ENCODE results near the gene PPP1R1A.

Gene PPP1R1A

GRCh38 chr12:54566792-54567191 lies 21.7 kb downstream of the PPP1R1A start:
- no peak for TF ChIP-seq TAF1 (IDR thresholded peaks at IDR 0.05; ENCODE audit: borderline replicate concordance, low read depth, low read length)
- no peak for TF ChIP-seq POLR2AphosphoS5 (IDR thresholded peaks at IDR 0.05; ENCODE audit: low read depth, low read length)
- TF ChIP-seq POLR2A (IDR thresholded peaks at IDR 0.05; ENCODE audit: low read depth, low read length): no peak
- no peak for DNase-seq (ENCODE audit: insufficient read length)
- FAIRE-seq: no peak

- FAIRE-seq: no peak
- TF ChIP-seq POLR2A (IDR thresholded peaks at IDR 0.05; ENCODE audit: low read depth, low read length) (no peak), TAF1 (IDR thresholded peaks at IDR 0.05; ENCODE audit: borderline replicate concordance, low read depth, low read length) (no peak), POLR2AphosphoS5 (IDR thresholded peaks at IDR 0.05; ENCODE audit: low read depth, low read length) (no peak)
- no peak for DNase-seq (ENCODE audit: insufficient read length)
Measured at GRCh38 chr12:54565986-54566544, 22.4 kb downstream of the PPP1R1A start.

GRCh38 chr12:54565310-54565985 lies 23.0 kb downstream of the PPP1R1A start:
- DNase-seq (ENCODE audit: insufficient read length) (no peak), FAIRE-seq (no peak)
- TF ChIP-seq TAF1 (IDR thresholded peaks at IDR 0.05; ENCODE audit: borderline replicate concordance, low read depth, low read length) (no peak), POLR2AphosphoS5 (IDR thresholded peaks at IDR 0.05; ENCODE audit: low read depth, low read length) (no peak), POLR2A (IDR thresholded peaks at IDR 0.05; ENCODE audit: low read depth, low read length) (no peak)

- FAIRE-seq (no peak), DNase-seq (ENCODE audit: insufficient read length) (no peak)
- TF ChIP-seq TAF1 (IDR thresholded peaks at IDR 0.05; ENCODE audit: borderline replicate concordance, low read depth, low read length): no peak
- TF ChIP-seq POLR2AphosphoS5 (IDR thresholded peaks at IDR 0.05; ENCODE audit: low read depth, low read length): no peak
- no peak for TF ChIP-seq POLR2A (IDR thresholded peaks at IDR 0.05; ENCODE audit: low read depth, low read length)
Measured at GRCh38 chr12:54564768-54565167, 23.7 kb downstream of the PPP1R1A start.

- DNase-seq (ENCODE audit: insufficient read length): no peak
- TF ChIP-seq POLR2A (IDR thresholded peaks at IDR 0.05; ENCODE audit: low read depth, low read length) (no peak), POLR2AphosphoS5 (IDR thresholded peaks at IDR 0.05; ENCODE audit: low read depth, low read length) (no peak), TAF1 (IDR thresholded peaks at IDR 0.05; ENCODE audit: borderline replicate concordance, low read depth, low read length) (no peak)
- FAIRE-seq: no peak
Measured at GRCh38 chr12:54563787-54564186, 24.7 kb downstream of the PPP1R1A start.

GRCh38 chr12:54562750-54563356 lies 25.6 kb downstream of the PPP1R1A start:
- TF ChIP-seq POLR2A (IDR thresholded peaks at IDR 0.05; ENCODE audit: low read depth, low read length) (no peak), TAF1 (IDR thresholded peaks at IDR 0.05; ENCODE audit: borderline replicate concordance, low read depth, low read length) (no peak), POLR2AphosphoS5 (IDR thresholded peaks at IDR 0.05; ENCODE audit: low read depth, low read length) (no peak)
- FAIRE-seq (no peak), DNase-seq (ENCODE audit: insufficient read length) (no peak)

DNA sequence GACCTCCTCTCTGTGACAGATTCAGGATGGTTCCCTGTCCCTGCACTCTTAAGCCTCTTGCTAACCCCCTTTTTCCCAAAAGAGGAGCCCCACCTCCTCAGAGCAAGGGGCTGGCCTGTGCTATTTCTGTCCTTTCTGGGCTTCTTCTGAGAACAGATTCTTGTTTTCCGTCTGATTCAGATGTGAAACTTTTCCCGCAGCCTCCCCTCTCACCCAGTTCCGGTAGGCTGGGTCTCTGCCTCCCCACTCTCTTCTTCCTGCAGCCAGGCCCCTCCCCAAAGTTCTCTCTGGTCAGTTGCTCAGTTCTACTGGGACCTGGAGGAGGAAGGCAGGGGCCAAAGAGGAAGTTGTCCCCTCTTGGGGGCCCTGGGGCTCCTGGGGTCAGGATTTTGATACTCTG lies 27.3 kb downstream of the PPP1R1A start:
- TF ChIP-seq POLR2AphosphoS5 (IDR thresholded peaks at IDR 0.05; ENCODE audit: low read depth, low read length) (no peak), TAF1 (IDR thresholded peaks at IDR 0.05; ENCODE audit: borderline replicate concordance, low read depth, low read length) (no peak), POLR2A (IDR thresholded peaks at IDR 0.05; ENCODE audit: low read depth, low read length) (no peak)
- DNase-seq (ENCODE audit: insufficient read length) (no peak), FAIRE-seq (no peak)

- peak; percentile 89 for FAIRE-seq
- TF ChIP-seq POLR2AphosphoS5 (IDR thresholded peaks at IDR 0.05; ENCODE audit: low read depth, low read length): peak; percentile 55; the same call in 1 of the 2 replicates
- 0 out of 2 replicates have a peak, but pooled peaks have one; percentile 58 for TF ChIP-seq POLR2A (IDR thresholded peaks at IDR 0.05; ENCODE audit: low read depth, low read length)
- 0 out of 2 replicates have a peak, but pooled peaks have one; percentile 15 for TF ChIP-seq TAF1 (IDR thresholded peaks at IDR 0.05; ENCODE audit: borderline replicate concordance, low read depth, low read length)
- peak; percentile 88 for DNase-seq (ENCODE audit: insufficient read length)
Measured at GRCh38 chr12:54560374-54560858, 28.0 kb downstream of the PPP1R1A start.

GRCh38 chr12:54558759-54559158 lies 29.7 kb downstream of the PPP1R1A start:
- DNase-seq (ENCODE audit: insufficient read length) (no peak), FAIRE-seq (no peak)
- TF ChIP-seq POLR2AphosphoS5 (IDR thresholded peaks at IDR 0.05; ENCODE audit: low read depth, low read length) (no peak), TAF1 (IDR thresholded peaks at IDR 0.05; ENCODE audit: borderline replicate concordance, low read depth, low read length) (no peak), POLR2A (IDR thresholded peaks at IDR 0.05; ENCODE audit: low read depth, low read length) (no peak)

DNA sequence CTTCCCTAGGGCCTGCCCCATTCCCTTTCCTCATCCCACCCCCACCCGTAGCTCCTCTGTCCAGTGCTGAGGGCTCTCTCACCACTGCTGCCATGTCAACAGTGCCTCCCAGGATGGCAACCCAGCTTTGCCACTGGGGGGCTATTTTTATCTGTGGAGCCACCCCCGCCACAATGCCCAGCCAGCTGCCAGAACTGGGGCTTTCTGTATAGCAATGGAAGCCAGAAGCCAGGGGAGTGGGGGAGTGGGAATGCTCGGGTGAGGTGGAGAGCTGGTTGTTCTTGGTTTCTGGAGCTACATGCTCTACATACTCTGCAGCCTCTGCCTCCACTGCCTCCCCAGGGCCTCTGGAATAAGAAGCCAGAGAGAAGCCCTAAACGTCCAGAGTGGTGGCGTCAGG lies 30.1 kb downstream of the PPP1R1A start:
- FAIRE-seq: no peak
- no peak for DNase-seq (ENCODE audit: insufficient read length)
- no peak for TF ChIP-seq POLR2AphosphoS5 (IDR thresholded peaks at IDR 0.05; ENCODE audit: low read depth, low read length)
- TF ChIP-seq POLR2A (IDR thresholded peaks at IDR 0.05; ENCODE audit: low read depth, low read length): no peak
- TF ChIP-seq TAF1 (IDR thresholded peaks at IDR 0.05; ENCODE audit: borderline replicate concordance, low read depth, low read length): no peak

DNA sequence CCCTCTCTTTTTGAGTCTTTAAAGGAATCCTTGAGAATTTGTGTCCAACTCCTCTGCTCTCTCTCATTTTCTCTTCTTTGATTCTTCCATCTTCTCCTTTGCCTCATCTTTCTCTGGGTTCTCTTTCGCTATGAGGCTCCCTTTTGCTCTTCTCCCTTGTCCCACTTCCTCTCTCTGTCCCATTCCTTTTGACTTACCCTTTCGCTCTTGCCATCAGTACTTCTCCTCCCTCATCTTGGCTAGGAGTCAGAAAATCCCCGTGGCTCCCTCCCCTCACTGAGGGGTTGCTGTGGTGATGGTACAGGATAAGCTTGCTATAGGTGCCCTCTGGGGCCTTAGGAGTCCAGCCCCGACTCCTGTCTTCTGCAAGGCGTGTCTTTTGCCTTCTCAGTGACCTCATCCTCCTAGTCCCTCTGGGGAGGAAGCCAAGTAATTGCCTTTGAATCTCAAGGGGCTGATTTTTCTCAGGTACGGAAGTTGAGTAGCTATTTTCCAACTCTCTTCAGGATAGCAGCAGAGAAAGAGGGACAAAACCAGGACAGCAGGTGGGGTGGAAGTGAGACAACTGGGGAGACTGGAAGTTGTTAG lies 32.7 kb downstream of the PPP1R1A start:
- no peak for FAIRE-seq
- TF ChIP-seq POLR2AphosphoS5 (IDR thresholded peaks at IDR 0.05; ENCODE audit: low read depth, low read length) (no peak), TAF1 (IDR thresholded peaks at IDR 0.05; ENCODE audit: borderline replicate concordance, low read depth, low read length) (no peak), POLR2A (IDR thresholded peaks at IDR 0.05; ENCODE audit: low read depth, low read length) (no peak)
- DNase-seq (ENCODE audit: insufficient read length): no peak
